Hepatocyte (in vitro differentiated cells): ENCODE results near the gene DOCK8.

Experiments used
- CTCF ChIP-seq: fragments of 200-600 bp; sonication (generic); IDR thresholded peaks from 2 replicates; pipeline ENCODE4 v1.5.1; 2016; ENCODE audit warnings: antibody characterized with exemption, mild to moderate bottlenecking; ENCODE audit not compliant: poor library complexity
- EZH2 ChIP-seq: fragments of 200-600 bp; sonication (generic); IDR thresholded peaks from 2 replicates; pipeline ENCODE4 v1.6.1; 2016; ENCODE audit warnings: antibody characterized with exemption, mild to moderate bottlenecking, borderline replicate concordance
- EZH2phosphoT487 ChIP-seq: fragments of 200-600 bp; sonication (generic); IDR thresholded peaks from one replicate; pipeline ENCODE4 v1.6.1; 2018; ENCODE audit warnings: antibody characterized with exemption, mild to moderate bottlenecking, low read depth, moderate library complexity; ENCODE audit not compliant: unreplicated experiment, severe bottlenecking

GRCh38 chr9:289121-289520 is 74.5 kb downstream of the DOCK8 start:
- TF ChIP-seq CTCF (no peak), EZH2phosphoT487 (no peak), EZH2 (no peak)
